CD14-positive monocyte (primary cell): Measurements from ENCODE around the gene ARHGEF10L. TPM values are rescaled to one million over a fixed set of nuclear protein-coding genes. Genes with fewer than 3 reads are reported as not detected.

Experiments
- DNase-seq, 3 donors: peaks; one replicate each; pipeline ENCODE4 v3.0.0-alpha.2; 2011 to 2022
- H2AFZ ChIP-seq: 2 replicates; pipeline ENCODE4 v1.6.0; 2012; ENCODE audit warnings: mild to moderate bottlenecking, low read depth, low read length, inconsistent platforms; ENCODE audit not compliant: insufficient read depth, poor library complexity, severe bottlenecking
- H3K27ac ChIP-seq, 2 donors: 1 replicate in 1 of 2; 2 replicates in 1 of 2; pipeline ENCODE4 v1.5.1; 2012 to 2013; ENCODE audit warnings: low read length in 2 of 2, control low read depth in 1 of 2, inconsistent platforms in 1 of 2, low read depth in 1 of 2, mild to moderate bottlenecking in 1 of 2
- H3K27me3 ChIP-seq, 2 donors: one replicate each; pipeline versions ENCODE4 v1.6.0 to v1.6.1; 2011 to 2013; ENCODE audit warnings: low read length in 2 of 2; ENCODE audit not compliant: control insufficient read depth in 2 of 2, insufficient read depth in 2 of 2
- H3K36me3 ChIP-seq, 2 donors: replicated peaks in 1 of 2; 1 replicate in 1 of 2; 2 replicates in 1 of 2; pipeline versions ENCODE4 v1.5.1 to v1.6.1; 2012 to 2013; ENCODE audit warnings: low read length in 2 of 2, control low read depth in 1 of 2, inconsistent platforms in 1 of 2, mild to moderate bottlenecking in 1 of 2; ENCODE audit not compliant: insufficient read depth in 2 of 2, control insufficient read depth in 1 of 2
- H3K4me1 ChIP-seq, 2 donors: 1 replicate in 1 of 2; 2 replicates in 1 of 2; pipeline versions ENCODE4 v1.5.1 to v1.6.1; 2012 to 2013; ENCODE audit warnings: low read length in 2 of 2, control low read depth in 1 of 2, inconsistent platforms in 1 of 2, mild to moderate bottlenecking in 1 of 2, moderate library complexity in 1 of 2; ENCODE audit not compliant: insufficient read depth in 2 of 2, control insufficient read depth in 1 of 2
- H3K4me2 ChIP-seq: replicated peaks from 2 replicates; pipeline ENCODE3; 2012; ENCODE audit warnings: low read length, moderate library complexity, mild to moderate bottlenecking; ENCODE audit not compliant: poor library complexity, severe bottlenecking; ENCODE audit errors: extremely low read depth
- H3K4me3 ChIP-seq, 3 experiments: fragments of 200-600 bp in 1 of 3; sonication (generic) in 1 of 3; replicated peaks in 1 of 3; 1 replicate in 2 of 3; 2 replicates in 1 of 3; pipeline ENCODE4 v1.5.1; 2011 to 2013; ENCODE audit warnings: low read length in 3 of 3, mild to moderate bottlenecking in 3 of 3, control low read depth in 2 of 3, low read depth in 2 of 3, inconsistent platforms in 1 of 3, moderate library complexity in 1 of 3
- H3K79me2 ChIP-seq: 2 replicates; pipeline ENCODE4 v1.6.0; 2012; ENCODE audit warnings: mild to moderate bottlenecking, control low read depth, inconsistent platforms, low read length, moderate library complexity; ENCODE audit not compliant: insufficient read depth
- H3K9ac ChIP-seq: 2 replicates; pipeline ENCODE4 v1.6.0; 2017; ENCODE audit warnings: low read length, mild to moderate bottlenecking; ENCODE audit not compliant: insufficient read depth, poor library complexity, severe bottlenecking
- H3K9me3 ChIP-seq, 2 donors: replicated peaks in 1 of 2; 1 replicate in 1 of 2; 2 replicates in 1 of 2; pipeline versions ENCODE4 v1.5.1 to v1.6.1; 2012 to 2013; ENCODE audit warnings: low read length in 2 of 2, control low read depth in 1 of 2; ENCODE audit not compliant: control insufficient read depth in 1 of 2, insufficient read depth in 1 of 2
- H4K20me1 ChIP-seq: 2 replicates; pipeline ENCODE4 v1.6.0; 2012; ENCODE audit warnings: mild to moderate bottlenecking, low read length, control low read depth, moderate library complexity; ENCODE audit not compliant: insufficient read depth
- H3K27ac Mint-ChIP-seq, 7 donors: one replicate each; pipeline ENCODE4 v1.8.0; 2020; ENCODE audit warnings: mild to moderate bottlenecking in 7 of 7, mixed read lengths in 7 of 7, moderate library complexity in 6 of 7, inconsistent platforms in 2 of 7
- H3K27me3 Mint-ChIP-seq, 3 donors: one replicate each; pipeline ENCODE4 v1.8.0; 2021 to 2022; ENCODE audit warnings: low read depth in 3 of 3, mild to moderate bottlenecking in 3 of 3, mixed read lengths in 3 of 3, moderate library complexity in 3 of 3, inconsistent platforms in 1 of 3
- H3K36me3 Mint-ChIP-seq, 2 donors: one replicate each; pipeline ENCODE4 v1.8.0; 2020; ENCODE audit warnings: mixed read lengths in 2 of 2, inconsistent platforms in 1 of 2, mild to moderate bottlenecking in 1 of 2
- H3K4me1 Mint-ChIP-seq: one replicate; pipeline ENCODE4 v1.8.0; 2020; ENCODE audit warnings: mild to moderate bottlenecking, mixed read lengths
- H3K4me3 Mint-ChIP-seq, 2 donors: one replicate each; pipeline ENCODE4 v1.8.0; 2020; ENCODE audit warnings: mild to moderate bottlenecking in 2 of 2, mixed read lengths in 2 of 2, moderate library complexity in 1 of 2
- H3K9me3 Mint-ChIP-seq, 7 donors: one replicate each; pipeline ENCODE4 v1.8.0; 2020 to 2022; ENCODE audit warnings: mixed read lengths in 7 of 7, mild to moderate bottlenecking in 6 of 7, moderate library complexity in 6 of 7, inconsistent platforms in 2 of 7
- WGBS: methylation state at CpG from one replicate; pipeline ENCODE4 v1.1.5; 2013; ENCODE audit warnings: missing lambda C conversion rate; ENCODE audit not compliant: insufficient coverage; 5-methylcytosine and 5-hydroxymethylcytosine counted together
- intact Hi-C, 2 donors: fragments of 100-400 bp; cut with micrococcal nuclease; formaldehyde crosslinking; loops; one replicate each; pipeline versions ENCODE4 v1.15.0 to v1.15.1; 2023
- polyA plus RNA-seq, 3 donors: library from polyadenylated mRNA; depleted of rRNA in 1 of 3; unstranded in 2 of 3; stranded (reverse) in 1 of 3; fragments of 300-500 nt in 2 of 3; fragments of >200 nt in 1 of 3; fragmentation: Illumina TruSeq in 2 of 3; gene quantifications; 1 replicate in 2 of 3; 2 replicates in 1 of 3; pipeline ENCODE4 v1.2.3, GENCODE V29; 2012 to 2021
- TF ChIP-seq, protein P1 (sequence below): fragments of 200-600 bp; IDR thresholded peaks from one replicate; pipeline ENCODE4 v1.8.0; 2022; ENCODE audit warnings: antibody characterized with exemption, mild to moderate bottlenecking

ARHGEF10L gene
- polyA plus RNA-seq, 3 donors = 20.7 to 95.7 (median 23.7) TPM

DNA sequence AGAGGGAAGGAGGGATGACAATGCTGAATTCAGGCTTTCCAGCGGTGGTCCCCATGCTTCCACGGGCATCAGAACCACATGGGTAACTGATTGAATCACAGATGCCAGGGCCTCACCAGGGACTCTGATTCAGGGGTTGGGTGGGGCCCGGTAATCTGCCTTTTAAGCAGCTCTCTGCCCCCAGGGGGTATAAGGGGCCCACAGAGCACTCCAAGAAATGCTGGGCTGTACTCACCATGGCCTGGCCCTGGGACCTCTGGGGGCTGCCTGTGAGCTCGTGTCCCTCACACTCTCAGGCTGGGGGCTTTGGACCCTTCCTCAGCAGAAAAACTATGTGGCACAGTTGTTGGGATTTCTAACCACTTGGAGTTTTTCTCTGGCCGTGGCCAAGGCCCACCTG lies 70.6 kb downstream of the ARHGEF10L start:
- H3K27me3 Mint-ChIP-seq = peaks cover 5 to 7% (median 6%) of the 10 kb centered on the region in 3 donors
- no peak overlapping the region for H3K27ac Mint-ChIP-seq
- no peak overlapping the region for H3K4me3 Mint-ChIP-seq
- H3K36me3 Mint-ChIP-seq = peaks cover 0 to 8% of the 10 kb centered on the region in 2 donors
- Histone ChIP-seq H3K4me3 (no peak overlapping the region), H3K9ac (no peak overlapping the region), H3K27ac (no peak overlapping the region), H4K20me1 (no peaks in the 10 kb centered on the region), H3K4me1 (peaks cover 14 to 15% of the 10 kb centered on the region in 2 donors), H3K79me2 (no peaks in the 10 kb centered on the region), H3K9me3 (no peaks in the 10 kb centered on the region), H3K27me3 (no peaks in the 10 kb centered on the region), H3K36me3 (no peaks in the 10 kb centered on the region), H2AFZ (no peak overlapping the region), H3K4me2 (no peak overlapping the region)
- no peaks in the 10 kb centered on the region for H3K9me3 Mint-ChIP-seq
- intact Hi-C loops = no loop called here
- peaks cover 16% of the 10 kb centered on the region for H3K4me1 Mint-ChIP-seq
- WGBS = 80% methylated on average over 4 of the region's 5 CpGs
- TF ChIP-seq, protein P1, sequence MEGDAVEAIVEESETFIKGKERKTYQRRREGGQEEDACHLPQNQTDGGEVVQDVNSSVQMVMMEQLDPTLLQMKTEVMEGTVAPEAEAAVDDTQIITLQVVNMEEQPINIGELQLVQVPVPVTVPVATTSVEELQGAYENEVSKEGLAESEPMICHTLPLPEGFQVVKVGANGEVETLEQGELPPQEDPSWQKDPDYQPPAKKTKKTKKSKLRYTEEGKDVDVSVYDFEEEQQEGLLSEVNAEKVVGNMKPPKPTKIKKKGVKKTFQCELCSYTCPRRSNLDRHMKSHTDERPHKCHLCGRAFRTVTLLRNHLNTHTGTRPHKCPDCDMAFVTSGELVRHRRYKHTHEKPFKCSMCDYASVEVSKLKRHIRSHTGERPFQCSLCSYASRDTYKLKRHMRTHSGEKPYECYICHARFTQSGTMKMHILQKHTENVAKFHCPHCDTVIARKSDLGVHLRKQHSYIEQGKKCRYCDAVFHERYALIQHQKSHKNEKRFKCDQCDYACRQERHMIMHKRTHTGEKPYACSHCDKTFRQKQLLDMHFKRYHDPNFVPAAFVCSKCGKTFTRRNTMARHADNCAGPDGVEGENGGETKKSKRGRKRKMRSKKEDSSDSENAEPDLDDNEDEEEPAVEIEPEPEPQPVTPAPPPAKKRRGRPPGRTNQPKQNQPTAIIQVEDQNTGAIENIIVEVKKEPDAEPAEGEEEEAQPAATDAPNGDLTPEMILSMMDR = no peak
- no peak for DNase-seq

DNA sequence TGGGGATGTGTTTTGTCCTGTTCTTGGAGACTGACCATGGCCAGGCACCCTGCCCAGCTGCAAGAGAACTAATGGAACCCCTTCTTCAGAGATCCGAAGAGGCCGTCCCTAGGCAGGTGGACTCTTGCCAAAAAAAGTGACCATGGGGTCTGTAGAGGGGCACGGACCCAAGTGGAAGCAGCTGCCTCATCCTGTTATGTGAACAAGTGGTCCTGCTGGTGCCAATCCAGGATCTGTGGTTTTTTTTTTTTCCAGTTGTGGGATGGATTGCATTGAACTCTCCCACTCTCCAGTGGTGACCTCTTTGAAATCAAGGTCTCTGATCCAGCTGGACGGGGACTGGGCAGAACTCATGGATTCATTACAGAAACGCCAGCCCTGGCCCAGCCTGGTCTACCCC lies 71.2 kb downstream of the ARHGEF10L start:
- Mint-ChIP-seq H3K27me3 (peaks cover 5 to 9% (median 6%) of the 10 kb centered on the region in 3 donors), H3K9me3 (no peaks in the 10 kb centered on the region), H3K27ac (no peak overlapping the region), H3K36me3 (peaks cover 0 to 8% of the 10 kb centered on the region in 2 donors), H3K4me1 (peaks cover 23% of the 10 kb centered on the region), H3K4me3 (no peak overlapping the region)
- Histone ChIP-seq H3K9ac (no peak overlapping the region), H3K79me2 (no peaks in the 10 kb centered on the region), H4K20me1 (no peaks in the 10 kb centered on the region), H3K27me3 (no peaks in the 10 kb centered on the region), H3K27ac (no peak overlapping the region), H3K4me1 (peaks cover 20 to 22% of the 10 kb centered on the region in 2 donors), H3K36me3 (no peaks in the 10 kb centered on the region), H3K4me2 (no peak overlapping the region), H3K4me3 (no peak overlapping the region), H2AFZ (no peak overlapping the region), H3K9me3 (no peaks in the 10 kb centered on the region)
- TF ChIP-seq, protein P1 = no peak
- intact Hi-C loops = no loop called here
- 96% methylated on average over 4 of the region's 5 CpGs for WGBS
- no peak for DNase-seq
